Pancreas (tissue), 10 donors: ENCODE measurements around the gene ZNF585A. TPM values are rescaled to one million over a fixed set of nuclear protein-coding genes. Genes with fewer than 3 reads are reported as not detected.

Source experiments
- ATAC-seq, 4 donors: fragments of 200-7000 bp; cut with Tn5 transposase; one replicate each; pipeline versions ENCODE4 v1.8.0 to v1.9.1; 2020; ENCODE audit warnings: mild to moderate bottlenecking in 4 of 4, moderate library complexity in 4 of 4
- DNase-seq, 6 donors: peaks; one replicate each; pipeline ENCODE4 v3.0.0-alpha.2; 2020
- FAIRE-seq: peaks from 2 replicates; lab custom pipeline; 2012; peaks lifted over from hg19 to GRCh38; lab: Jason Lieb, UNC
- H3K27ac ChIP-seq, 4 donors: fragments of 200-600 bp; sonication (generic); 1 replicate in 3 of 4; 2 replicates in 1 of 4; pipeline versions ENCODE4 v1.5.0 to v1.8.0; 2020
- H3K27me3 ChIP-seq, 4 donors: fragments of 200-600 bp; one replicate each; pipeline ENCODE4 v1.8.0; 2021
- H3K36me3 ChIP-seq, 3 donors: fragments of 200-600 bp; sonication (generic) in 1 of 3; one replicate each; pipeline versions ENCODE4 v1.5.0 to v1.8.0; 2020 to 2021
- H3K4me1 ChIP-seq, 3 donors: fragments of 200-600 bp; one replicate each; pipeline ENCODE4 v1.8.0; 2021
- H3K4me3 ChIP-seq, 4 donors: fragments of 200-600 bp; sonication (generic) in 2 of 4; one replicate each; pipeline versions ENCODE4 v1.5.0 to v1.8.0; 2020 to 2021
- H3K9me3 ChIP-seq, 4 donors: fragments of 200-600 bp; one replicate each; pipeline ENCODE4 v1.8.0; 2021
- WGBS, 2 donors: extraction: QIAGEN DNeasy Blood & Tissue Kit; methylation state at CpG; one replicate each; pipeline ENCODE4 v1.1.7; 2013; 5-methylcytosine and 5-hydroxymethylcytosine counted together
- intact Hi-C, 3 donors: fragments of 100-400 bp; cut with DNase I; formaldehyde crosslinking; loops; one replicate each; pipeline versions ENCODE4 v1.11.1 to v1.14.2; 2022
- polyA plus RNA-seq, 2 donors: library from polyadenylated mRNA; stranded (reverse); fragments of 200-250 nt; gene quantifications; one replicate each; pipeline ENCODE4 v1.2.3, GENCODE V29; 2013
- total RNA-seq, 6 donors: library from RNA; stranded (reverse); fragmentation: NEBNext Ultra II Directional in 4 of 6; extraction: Animal tissue kit (Norgen Biotek cat#: 25700) in 4 of 6; gene quantifications; one replicate each; pipeline versions ENCODE4 v1.2.1 to v1.2.4, GENCODE V29; 2021 to 2023
- TF ChIP-seq, protein P1 (sequence below), 4 donors: fragments of 200-600 bp; sonication (generic) in 3 of 4; IDR thresholded peaks; one replicate each; pipeline versions ENCODE4 v1.5.0 to v1.8.0; 2021; ENCODE audit warnings: antibody characterized with exemption in 4 of 4
- donor health status: healthy with polysubstance abuse.
- donor health status: DM: no; HTN: no; CAD: no; lungs with moderate emphysema.
- donor health status: DM: no; HTN: no; CAD: no.
- donor health status: control.
- donor health status: control.
- donor health status: Bipolar disorder and iron deficiency.
- donor health status: DM: yes; HTN: yes; CAD: no.
- donor health status: DM: no; HTN: no; CAD: no.
- donor health status: DM: no; HTN: no; CAD: no.
- donor health status: DM: yes; HTN: yes; CAD: no.

Gene ZNF585A
- total and polyA plus RNA-seq, 8 donors: 1.9 to 13.0 (median 4.6) TPM

DNA sequence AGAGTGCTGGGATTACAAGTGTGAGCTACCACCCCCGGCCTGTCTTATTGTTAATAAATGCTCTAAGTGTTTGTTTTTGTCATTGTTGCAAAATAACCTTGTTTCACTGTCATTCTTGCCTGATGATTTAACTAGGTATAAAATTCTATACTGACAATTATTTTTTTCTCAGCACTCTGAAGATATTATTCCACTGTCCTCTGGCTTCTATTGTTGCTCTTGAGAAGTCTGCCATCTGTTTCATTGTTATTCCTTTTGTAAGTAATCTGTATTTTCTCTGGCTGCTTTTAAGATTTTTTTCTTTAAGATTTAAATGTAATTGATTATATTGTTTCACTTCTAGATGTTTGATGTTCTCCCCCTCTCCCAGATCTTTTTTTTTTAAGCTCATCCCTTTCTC lies 76.6 kb downstream of the ZNF585A start:
- WGBS, 2 donors: 93 to 96% methylated on average over 1 of the region's 1 CpG
- H3K27me3 ChIP-seq: no peaks in the 10 kb centered on the region
- DNase-seq (no peak), ATAC-seq (no peak), FAIRE-seq (no peak)
- intact Hi-C loops: no loop called here
- TF ChIP-seq, protein P1, sequence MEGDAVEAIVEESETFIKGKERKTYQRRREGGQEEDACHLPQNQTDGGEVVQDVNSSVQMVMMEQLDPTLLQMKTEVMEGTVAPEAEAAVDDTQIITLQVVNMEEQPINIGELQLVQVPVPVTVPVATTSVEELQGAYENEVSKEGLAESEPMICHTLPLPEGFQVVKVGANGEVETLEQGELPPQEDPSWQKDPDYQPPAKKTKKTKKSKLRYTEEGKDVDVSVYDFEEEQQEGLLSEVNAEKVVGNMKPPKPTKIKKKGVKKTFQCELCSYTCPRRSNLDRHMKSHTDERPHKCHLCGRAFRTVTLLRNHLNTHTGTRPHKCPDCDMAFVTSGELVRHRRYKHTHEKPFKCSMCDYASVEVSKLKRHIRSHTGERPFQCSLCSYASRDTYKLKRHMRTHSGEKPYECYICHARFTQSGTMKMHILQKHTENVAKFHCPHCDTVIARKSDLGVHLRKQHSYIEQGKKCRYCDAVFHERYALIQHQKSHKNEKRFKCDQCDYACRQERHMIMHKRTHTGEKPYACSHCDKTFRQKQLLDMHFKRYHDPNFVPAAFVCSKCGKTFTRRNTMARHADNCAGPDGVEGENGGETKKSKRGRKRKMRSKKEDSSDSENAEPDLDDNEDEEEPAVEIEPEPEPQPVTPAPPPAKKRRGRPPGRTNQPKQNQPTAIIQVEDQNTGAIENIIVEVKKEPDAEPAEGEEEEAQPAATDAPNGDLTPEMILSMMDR (IDR thresholded peaks at IDR 0.05): no peak
- peaks cover 0 to 9% (median 4%) of the 10 kb centered on the region in 4 donors for H3K9me3 ChIP-seq
- no peak overlapping the region for H3K4me3 ChIP-seq
- no peaks in the 10 kb centered on the region for H3K4me1 ChIP-seq
- no peak overlapping the region for H3K27ac ChIP-seq
- H3K36me3 ChIP-seq: peaks cover 0 to 77% (median 34%) of the 10 kb centered on the region in 3 donors

Other genes starting within 250 kb of the ZNF585A start
- 1 to 10 TPM; 3.0 to 6.9 (median 4.8) TPM for gene ZNF420, start 94.3 kb downstream of the ZNF585A start, total RNA-seq
- 1 to 10 TPM; 2.1 to 5.1 TPM for gene ZNF420, start 94.3 kb downstream of the ZNF585A start, polyA plus RNA-seq
- gene ZNF585B, start 37.8 kb upstream of the ZNF585A start, total RNA-seq: 10 to 100 TPM in 1 of 6 donors, 1 to 10 TPM in 5; 3.9 to 11.2 (median 5.5) TPM
- 1 to 10 TPM; 4.0 to 6.7 TPM for gene ZNF585B, start 37.8 kb upstream of the ZNF585A start, polyA plus RNA-seq
- gene ZNF383, start 45.5 kb upstream of the ZNF585A start, total RNA-seq: 1 to 10 TPM; 3.5 to 5.7 (median 4.1) TPM
- 1 to 10 TPM; 2.7 to 4.5 TPM for gene ZNF383, start 45.5 kb upstream of the ZNF585A start, polyA plus RNA-seq
- gene ZNF527, start 198.4 kb upstream of the ZNF585A start, total RNA-seq: 1 to 10 TPM; 1.0 to 5.1 (median 2.6) TPM
- gene ZNF527, start 198.4 kb upstream of the ZNF585A start, polyA plus RNA-seq: 1 to 10 TPM; 2.5 to 3.2 TPM